PFSK-1 (cell line): ENCODE measurements around the gene XPOT.

ENCODE experiments used
- REST ChIP-seq, 2 experiments: IDR thresholded peaks; 2 replicates each; pipeline versions ENCODE4 v1.6.1 to v1.8.0; 2011 to 2012; ENCODE audit warnings: low read depth in 2 of 2, low read length in 2 of 2, control low read depth in 1 of 2, inconsistent platforms in 1 of 2, mild to moderate bottlenecking in 1 of 2, moderate library complexity in 1 of 2; ENCODE audit not compliant: insufficient read depth in 1 of 2
- TAF1 ChIP-seq: IDR thresholded peaks from 2 replicates; pipeline ENCODE4 v1.6.1; 2012; ENCODE audit warnings: low read length, control low read depth, borderline replicate concordance; ENCODE audit not compliant: insufficient read depth

DNA sequence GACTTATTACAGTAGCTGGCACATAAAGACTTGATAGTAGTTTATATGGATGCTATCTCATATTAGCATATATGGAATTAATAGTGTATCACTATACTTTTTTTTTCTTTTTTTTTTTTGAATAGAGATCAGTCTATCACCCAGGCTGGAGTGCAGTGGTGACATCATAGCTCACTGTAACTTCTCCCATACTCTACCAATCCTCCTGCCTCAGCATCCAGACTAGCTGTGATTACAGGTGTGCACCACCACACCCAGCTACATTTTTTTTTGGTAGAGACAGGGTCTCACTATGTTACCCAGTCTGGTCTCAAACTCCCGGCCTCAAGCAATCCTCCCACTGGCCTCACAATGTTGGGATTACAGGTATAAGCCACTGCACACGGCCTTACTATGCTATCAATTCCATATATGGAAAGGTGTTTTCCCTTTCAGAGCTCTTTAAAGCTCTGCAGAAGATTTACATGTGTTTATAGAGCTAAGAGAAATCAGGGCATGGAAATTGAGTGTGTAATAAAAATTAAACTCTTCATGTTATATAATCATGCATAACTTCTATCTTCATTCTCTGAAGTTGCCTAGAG lies 46.0 kb downstream of the XPOT start:
- no peak for TF ChIP-seq REST (IDR thresholded peaks at IDR 0.05; ENCODE audit: insufficient read depth in 1 of 2, low read depth in 2 of 2, low read length in 2 of 2)
- TF ChIP-seq TAF1, result no peak
